PC-3 (cell line): ENCODE results near the gene KEAP1. TPM values are rescaled to one million over a fixed set of nuclear protein-coding genes. Genes with fewer than 3 reads are reported as not detected.

ENCODE experiments used
- ATAC-seq: fragments of 200-7000 bp; cut with Tn5 transposase; 2 replicates; pipeline ENCODE4 v1.9.1; 2020; ENCODE audit warnings: mild to moderate bottlenecking, moderate library complexity
- BruUV-seq: library from RNA; stranded (reverse); fragments of 400-500 nt; replicated peaks from 2 replicates; lab custom pipeline; 2021; lab: Mats Ljungman, UMichigan
- CTCF ChIA-PET: fragments of 300-600 bp; sonication (Branson Sonifier 250); formaldehyde crosslinking; loops from one replicate; lab custom pipeline; 2022; ENCODE audit warnings: antibody characterized with exemption; lab: Charles Lee
- POLR2A ChIA-PET: fragments of 300-600 bp; sonication (Branson Sonifier 250); formaldehyde crosslinking; loops from one replicate; lab custom pipeline; 2022; ENCODE audit warnings: antibody characterized with exemption; ENCODE audit not compliant: unreplicated experiment; lab: Charles Lee
- DNase-seq: peaks from one replicate; pipeline ENCODE4 v3.0.0-alpha.2; 2015
- H2AFZ ChIP-seq: fragments of 300-600 bp; sonication (generic); 2 replicates; pipeline ENCODE4 v1.6.0; 2016; ENCODE audit warnings: antibody characterized with exemption, low read length
- H3F3A ChIP-seq: fragments of 300-600 bp; sonication (generic); one replicate; pipeline ENCODE4 v1.6.0; 2017; ENCODE audit warnings: antibody characterized with exemption, low read length, control low read depth, mild to moderate bottlenecking; ENCODE audit not compliant: unreplicated experiment
- H3K27ac ChIP-seq: fragments of 300-600 bp; sonication (generic); 2 replicates; pipeline ENCODE4 v1.5.1; 2016; ENCODE audit warnings: mild to moderate bottlenecking, low read length
- H3K27me3 ChIP-seq: fragments of 300-600 bp; sonication (generic); 2 replicates; pipeline ENCODE4 v1.6.1; 2016; ENCODE audit warnings: low read length, mixed read lengths
- H3K36me3 ChIP-seq: fragments of 300-600 bp; sonication (generic); 2 replicates; pipeline ENCODE4 v1.6.1; 2016; ENCODE audit warnings: low read depth, mixed run types, low read length, mixed read lengths
- H3K4me1 ChIP-seq: fragments of 300-600 bp; sonication (generic); 2 replicates; pipeline ENCODE4 v1.5.1; 2016; ENCODE audit warnings: low read length; ENCODE audit not compliant: insufficient read depth
- H3K4me2 ChIP-seq: fragments of 300-600 bp; sonication (generic); 2 replicates; pipeline ENCODE4 v1.6.0; 2016; ENCODE audit warnings: low read length
- H3K4me3 ChIP-seq: fragments of 300-600 bp; sonication (generic); 2 replicates; pipeline ENCODE4 v1.5.1; 2016; ENCODE audit warnings: mild to moderate bottlenecking, low read length, mixed read lengths
- H3K79me2 ChIP-seq: fragments of 300-600 bp; sonication (generic); 2 replicates; pipeline ENCODE4 v1.6.1; 2017; ENCODE audit warnings: low read length, mixed read lengths
- H3K9ac ChIP-seq: fragments of 300-600 bp; sonication (generic); 2 replicates; pipeline ENCODE4 v1.6.0; 2016; ENCODE audit warnings: mild to moderate bottlenecking, low read length
- H3K9me2 ChIP-seq: fragments of 300-600 bp; sonication (generic); replicated peaks from 2 replicates; pipeline ENCODE4 v1.6.1; 2016; ENCODE audit warnings: mixed run types, low read length, mixed read lengths
- H3K9me3 ChIP-seq: fragments of 300-600 bp; sonication (generic); 2 replicates; pipeline ENCODE4 v1.6.1; 2016; ENCODE audit warnings: low read length, mixed read lengths
- H4K20me1 ChIP-seq: fragments of 300-600 bp; sonication (generic); 2 replicates; pipeline ENCODE4 v1.6.1; 2016; ENCODE audit warnings: low read length, mixed read lengths
- CTCF ChIP-seq: fragments of 300-600 bp; sonication (generic); conservative IDR thresholded peaks from 2 replicates; pipeline ENCODE4 v1.5.1; 2017; ENCODE audit warnings: antibody characterized with exemption, low read depth, mild to moderate bottlenecking, low read length
- EZH2 ChIP-seq: fragments of 300-600 bp; sonication (generic); IDR thresholded peaks from one replicate; pipeline ENCODE4 v1.6.1; 2017; ENCODE audit warnings: antibody characterized with exemption, mild to moderate bottlenecking, low read length; ENCODE audit not compliant: unreplicated experiment
- EZH2phosphoT487 ChIP-seq: fragments of 300-600 bp; sonication (generic); IDR thresholded peaks from 2 replicates; pipeline ENCODE4 v1.6.1; 2018; ENCODE audit warnings: mild to moderate bottlenecking, antibody characterized with exemption, low read length, borderline replicate concordance
- intact Hi-C: fragments of 100-400 bp; cut with micrococcal nuclease; formaldehyde crosslinking; loops from 2 replicates; pipeline ENCODE4 v1.9.0; 2023
- total RNA-seq: library from RNA; depleted of rRNA; stranded (reverse); fragments of >200 nt; gene quantifications from 2 replicates; pipeline ENCODE4 v1.2.3, GENCODE V29; 2014

The KEAP1 gene
- total RNA-seq, 1 experiment from 2014 or later: 151 TPM

- H3K4me3 ChIP-seq: no peak overlapping the region
- H3K27me3 ChIP-seq: no peaks in the 10 kb centered on the region
- POLR2A ChIA-PET: no interaction called here
- no peak overlapping the region for H3K4me2 ChIP-seq
- H3F3A ChIP-seq: no peaks in the 10 kb centered on the region
- H3K9ac ChIP-seq: no peak overlapping the region
- no peak overlapping the region for H2AFZ ChIP-seq
- 0 out of 2 replicates have a peak, but pooled peaks cover 5% of the 10 kb centered on the region for H3K4me1 ChIP-seq
- intact Hi-C loops: no loop called here
- H4K20me1 ChIP-seq: no peaks in the 10 kb centered on the region
- CTCF ChIA-PET: no interaction called here
- H3K27ac ChIP-seq: no peak overlapping the region
- no TSS peak for BruUV-seq
- H3K9me2 ChIP-seq: no peaks in the 10 kb centered on the region
- H3K36me3 ChIP-seq: peaks cover 31% of the 10 kb centered on the region
- DNase-seq (no peak), ATAC-seq (no peak)
- H3K9me3 ChIP-seq: no peaks in the 10 kb centered on the region
- H3K79me2 ChIP-seq: peaks cover 19% of the 10 kb centered on the region
- TF ChIP-seq EZH2 (no peak), EZH2phosphoT487 (no peak), CTCF (no peak)
Measured at GRCh38 chr19:10549733-10550132, 46.6 kb upstream of the KEAP1 start.

- Histone ChIP-seq H3K27me3 (no peaks in the 10 kb centered on the region), H3K4me3 (no peak overlapping the region), H3K4me2 (no peak overlapping the region), H2AFZ (no peak overlapping the region), H3K36me3 (peaks cover 25% of the 10 kb centered on the region), H3F3A (no peaks in the 10 kb centered on the region), H3K4me1 (0 out of 2 replicates have a peak, but pooled peaks cover 9% of the 10 kb centered on the region), H3K9ac (no peak overlapping the region), H3K9me3 (no peaks in the 10 kb centered on the region), H3K9me2 (no peaks in the 10 kb centered on the region), H3K27ac (no peak overlapping the region), H4K20me1 (no peaks in the 10 kb centered on the region), H3K79me2 (peaks cover 26% of the 10 kb centered on the region)
- no peak for TF ChIP-seq EZH2phosphoT487
- TF ChIP-seq EZH2: no peak
- TF ChIP-seq CTCF: no peak
- no peak for ATAC-seq
- no peak for DNase-seq
- intact Hi-C loops: no loop called here
- CTCF ChIA-PET: no interaction called here
- BruUV-seq: no TSS peak
- POLR2A ChIA-PET: no interaction called here
Measured at GRCh38 chr19:10548746-10549276, 45.7 kb upstream of the KEAP1 start.

- H3K27me3 ChIP-seq: no peaks in the 10 kb centered on the region
- DNase-seq: no peak
- no peaks in the 10 kb centered on the region for H3F3A ChIP-seq
- H2AFZ ChIP-seq: no peak overlapping the region
- intact Hi-C loops: no loop called here
- H3K9me2 ChIP-seq: no peaks in the 10 kb centered on the region
- BruUV-seq: no TSS peak
- H3K27ac ChIP-seq: no peak overlapping the region
- ChIA-PET POLR2A (no interaction called here), CTCF (no interaction called here)
- H3K79me2 ChIP-seq: peaks cover 26% of the 10 kb centered on the region
- 0 out of 2 replicates have a peak, but pooled peaks cover 9% of the 10 kb centered on the region for H3K4me1 ChIP-seq
- no peaks in the 10 kb centered on the region for H4K20me1 ChIP-seq
- H3K9me3 ChIP-seq: no peaks in the 10 kb centered on the region
- H3K36me3 ChIP-seq: peaks cover 7% of the 10 kb centered on the region; the same call in 1 of the 2 replicates
- H3K4me2 ChIP-seq: no peak overlapping the region
- ATAC-seq: no peak
- no peak for TF ChIP-seq EZH2
- TF ChIP-seq CTCF: no peak
- TF ChIP-seq EZH2phosphoT487: no peak
- no peak overlapping the region for H3K9ac ChIP-seq
- no peak overlapping the region for H3K4me3 ChIP-seq
Measured at GRCh38 chr19:10546817-10547216, 43.7 kb upstream of the KEAP1 start.
